NCI-H446 treated with DMSO at 0.1 percent for 48 hours (cell line): ENCODE measurements around the gene TMEM101.
"Not testable (repeated sequence)": the region's sequence is repeated elsewhere in the genome, so short reads cannot be mapped to it uniquely, and the experiment has no call there.

Source experiments
- DNase-seq: peaks from one replicate; lab custom pipeline; 2025; lab: John Stamatoyannopoulos, UW

The TMEM101 gene

DNA sequence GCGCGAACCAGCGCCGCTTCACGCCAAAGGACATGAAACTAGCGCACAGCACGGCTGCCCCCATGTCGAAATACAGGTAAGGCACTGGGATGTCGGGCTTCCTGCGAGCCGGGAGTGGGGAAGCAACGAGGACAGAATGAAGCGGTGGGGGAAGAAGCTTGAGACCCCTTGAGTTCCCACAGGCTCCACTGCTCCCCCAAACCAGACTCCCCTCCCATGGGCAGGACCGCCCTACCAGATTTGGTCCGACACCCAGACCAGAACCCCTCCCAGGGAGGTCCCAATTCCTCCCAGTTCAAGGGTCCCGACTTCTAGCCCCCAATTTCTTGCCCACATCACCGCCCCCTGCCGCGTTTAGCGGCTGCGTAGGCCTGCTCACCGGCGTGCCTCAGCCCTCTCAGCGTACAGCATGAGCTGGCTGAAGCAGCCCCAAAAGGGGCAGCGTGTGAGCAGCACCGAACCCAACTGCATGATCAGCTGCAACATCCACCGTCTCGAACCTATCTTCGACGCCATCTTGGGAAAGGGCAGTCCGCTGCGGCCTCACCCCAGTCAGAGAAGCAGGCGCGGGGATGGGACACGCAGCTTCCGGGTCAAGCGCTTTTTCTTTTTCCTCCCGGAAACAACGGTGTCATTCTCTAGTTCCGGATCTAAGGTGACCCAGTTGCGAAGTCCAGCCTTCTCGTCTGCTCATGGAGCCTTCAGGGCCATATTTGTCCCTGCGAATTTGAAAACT is at the start of gene TMEM101:
Gene TMEM101 (minus strand): TSS at position 527 of the 736 bp plus-strand sequence. CDS start 11 bp downstream, at position 516.
- peak; percentile 85 for DNase-seq

GRCh38 chr17:44063704-44064639 is 49.2 kb upstream of the TMEM101 start:
- no peak for DNase-seq

DNA sequence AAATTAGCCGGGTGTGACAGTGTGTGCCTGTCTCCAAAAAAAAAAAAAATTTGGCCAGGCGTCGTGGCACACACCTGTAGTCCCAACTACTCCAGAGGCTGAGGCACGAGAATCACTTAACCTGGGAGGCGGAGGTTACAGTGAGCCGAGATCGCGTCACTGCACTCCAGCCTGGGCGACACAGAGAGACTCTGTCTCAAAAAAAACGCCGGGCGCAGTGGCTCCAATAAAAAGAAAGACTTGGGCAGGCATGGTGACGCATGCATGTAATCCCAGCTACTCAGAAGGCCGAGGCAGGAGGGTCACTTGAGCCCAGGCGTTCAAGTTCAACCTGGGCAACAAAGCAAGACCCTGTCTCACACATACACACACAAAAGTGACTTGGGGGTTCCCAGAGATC is 48.1 kb upstream of the TMEM101 start:
- DNase-seq, result no peak

DNA sequence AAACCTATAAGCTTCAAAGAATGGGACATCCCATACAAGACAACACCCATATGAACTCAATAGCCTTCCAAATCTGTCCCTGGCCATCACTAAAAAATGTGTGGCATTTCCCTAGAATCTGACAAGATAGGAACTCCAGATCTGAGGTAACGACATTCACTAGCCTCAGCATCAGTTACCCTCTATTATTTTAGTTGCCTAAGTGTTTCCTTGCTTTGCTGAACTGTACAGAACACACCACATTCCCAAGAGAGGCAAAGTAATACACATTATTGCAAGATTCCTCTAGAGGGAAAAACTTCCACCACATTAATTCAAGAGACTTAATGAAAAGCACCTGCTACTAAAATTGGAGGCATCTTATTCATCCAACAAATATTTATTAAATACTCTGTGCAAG is 46.7 kb upstream of the TMEM101 start:
- no peak for DNase-seq

DNA sequence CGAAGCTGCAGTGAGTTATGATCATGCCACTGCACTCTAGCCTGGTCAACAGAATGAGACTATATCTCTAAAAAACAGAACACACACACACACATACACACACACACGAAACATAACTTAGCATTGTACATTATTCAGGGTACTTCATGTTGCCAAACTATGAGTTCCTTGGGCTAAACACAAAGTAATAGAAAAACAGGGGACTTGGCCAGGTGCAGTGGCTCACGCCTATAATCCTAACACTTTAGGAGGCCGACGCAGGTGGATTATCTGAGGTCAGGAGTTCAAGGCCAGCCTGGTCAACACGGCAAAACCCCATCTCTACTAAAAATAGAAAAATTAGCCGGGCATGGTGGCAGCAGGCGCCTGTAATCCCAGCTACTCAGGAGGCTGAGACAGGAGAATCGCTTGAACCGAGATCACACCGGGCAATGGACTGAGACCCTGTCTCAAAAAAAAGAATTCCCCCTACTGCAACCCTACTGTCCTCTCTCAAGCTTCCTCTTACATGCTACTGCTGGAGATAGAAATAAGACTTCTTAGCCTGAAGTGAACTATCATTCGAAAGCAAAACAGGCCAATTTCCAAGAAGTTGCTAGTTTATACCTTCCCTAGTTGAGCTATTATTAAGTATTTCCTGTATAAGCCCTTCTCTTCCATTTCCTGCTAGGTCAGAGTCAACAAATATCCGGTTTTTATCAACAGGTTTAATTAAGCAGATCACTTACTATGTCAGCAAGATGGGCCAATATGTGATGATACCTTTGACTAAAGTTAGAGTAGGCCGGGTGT is 44.5 kb upstream of the TMEM101 start:
- no peak for DNase-seq

- DNase-seq, result no peak
These were observed 38.5 kb upstream of the TMEM101 start for GRCh38 chr17:44053125-44053872.

- DNase-seq, result no peak
These were observed 34.7 kb upstream of the TMEM101 start for GRCh38 chr17:44049294-44050060.

GRCh38 chr17:44046893-44047292 is 32.1 kb upstream of the TMEM101 start:
- not testable (repeated sequence) for DNase-seq

DNA sequence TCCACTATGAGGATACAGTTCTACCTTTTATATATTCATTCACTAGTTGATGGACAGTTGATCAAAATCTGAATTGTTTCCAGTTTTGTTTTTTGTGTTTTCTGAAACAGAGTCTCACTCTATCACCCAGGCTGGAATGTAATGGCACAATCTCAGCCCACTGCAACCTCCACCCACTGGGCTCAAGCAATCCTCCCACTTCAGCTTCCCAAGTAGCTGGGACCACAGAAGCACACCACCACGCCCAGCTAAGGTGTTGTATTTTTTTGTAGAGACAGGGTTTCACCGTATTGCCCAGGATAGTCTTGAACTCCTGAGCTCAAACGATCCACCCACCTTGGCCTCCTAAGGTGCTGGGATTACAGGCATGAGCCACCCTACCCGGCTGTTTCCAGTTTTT is 30.7 kb upstream of the TMEM101 start:
- DNase-seq, result no peak

DNA sequence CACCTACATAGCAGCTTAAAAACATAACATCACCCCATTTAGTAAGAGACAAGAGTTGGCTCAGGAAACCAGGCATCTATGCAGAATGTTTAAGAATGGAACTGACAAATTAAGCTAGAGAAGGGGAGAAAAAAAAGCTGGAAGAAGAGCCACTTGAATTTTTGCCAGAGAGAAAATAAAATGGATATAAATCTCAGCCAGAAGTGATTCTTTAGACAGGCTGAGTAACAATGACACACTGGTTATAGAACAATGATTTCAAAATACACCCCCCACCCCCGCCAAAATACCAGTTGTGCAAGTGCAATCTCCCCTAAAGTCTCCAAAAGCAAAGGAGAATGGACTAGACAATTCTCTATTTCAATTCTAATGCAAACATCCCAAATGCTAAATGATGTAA is 29.3 kb upstream of the TMEM101 start:
- no peak for DNase-seq

GRCh38 chr17:44043272-44043696 is 28.5 kb upstream of the TMEM101 start:
- no peak for DNase-seq

DNA sequence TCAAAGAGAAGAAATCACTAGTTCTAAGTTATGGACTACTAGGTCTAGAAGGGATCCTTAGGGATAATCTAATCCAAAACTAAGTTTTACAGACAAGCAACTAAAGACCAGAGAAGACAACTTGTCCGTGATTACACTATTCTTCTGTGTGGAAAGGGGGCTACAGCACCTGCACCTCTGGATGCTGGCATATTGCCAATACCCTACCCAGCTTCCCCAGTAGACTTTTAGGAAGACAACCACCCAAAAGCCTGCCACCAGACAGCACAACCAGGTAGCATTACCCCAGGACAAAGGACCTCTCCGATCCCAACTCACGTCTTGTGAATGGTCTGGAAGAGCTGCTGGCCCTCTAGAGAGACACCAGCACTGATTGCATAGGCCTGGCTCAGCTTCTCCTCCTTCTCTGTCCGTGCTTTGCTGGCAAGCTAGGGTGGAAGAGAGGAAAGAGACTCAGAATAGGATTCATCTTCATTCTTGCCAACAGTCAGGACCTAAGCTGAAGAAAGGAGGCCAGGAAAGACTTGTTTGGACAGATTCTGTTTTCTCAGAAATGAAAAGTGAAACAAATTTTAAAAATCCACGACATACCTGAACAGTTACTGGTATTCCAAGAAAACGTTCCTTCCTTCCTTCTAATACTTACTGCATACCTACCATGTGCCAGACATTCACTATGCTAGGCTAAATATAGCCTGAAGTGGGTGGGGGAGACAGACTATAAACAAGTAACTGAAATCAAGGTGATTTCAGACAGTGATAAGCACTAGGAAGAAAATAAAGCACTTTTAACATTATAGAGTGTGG is 25.3 kb upstream of the TMEM101 start:
- DNase-seq, result no peak

DNA sequence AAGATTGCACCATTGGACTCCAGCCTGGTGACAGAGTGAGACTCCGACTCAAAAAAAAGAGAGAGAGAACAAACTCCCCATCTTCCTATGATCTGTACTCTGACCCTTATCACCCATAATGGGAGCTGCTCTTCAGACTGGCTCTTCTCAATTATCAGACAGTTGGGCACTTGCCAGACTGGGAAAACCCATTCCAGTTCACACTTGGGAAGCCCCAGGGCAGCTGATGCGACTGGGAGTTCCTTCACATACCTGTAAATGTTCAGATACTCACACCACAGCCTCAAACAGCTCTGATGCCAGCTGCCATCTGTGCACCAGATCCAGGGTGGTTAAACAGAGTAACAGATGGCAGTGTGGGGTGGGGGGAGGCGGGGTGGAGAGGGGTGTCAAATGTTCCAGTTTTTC is 23.8 kb upstream of the TMEM101 start:
- DNase-seq, result peak; percentile 40

GRCh38 chr17:44037471-44037870 is 22.7 kb upstream of the TMEM101 start:
- no peak for DNase-seq

- not testable (repeated sequence) for DNase-seq
These were observed 19.9 kb upstream of the TMEM101 start for GRCh38 chr17:44034688-44035087.

DNA sequence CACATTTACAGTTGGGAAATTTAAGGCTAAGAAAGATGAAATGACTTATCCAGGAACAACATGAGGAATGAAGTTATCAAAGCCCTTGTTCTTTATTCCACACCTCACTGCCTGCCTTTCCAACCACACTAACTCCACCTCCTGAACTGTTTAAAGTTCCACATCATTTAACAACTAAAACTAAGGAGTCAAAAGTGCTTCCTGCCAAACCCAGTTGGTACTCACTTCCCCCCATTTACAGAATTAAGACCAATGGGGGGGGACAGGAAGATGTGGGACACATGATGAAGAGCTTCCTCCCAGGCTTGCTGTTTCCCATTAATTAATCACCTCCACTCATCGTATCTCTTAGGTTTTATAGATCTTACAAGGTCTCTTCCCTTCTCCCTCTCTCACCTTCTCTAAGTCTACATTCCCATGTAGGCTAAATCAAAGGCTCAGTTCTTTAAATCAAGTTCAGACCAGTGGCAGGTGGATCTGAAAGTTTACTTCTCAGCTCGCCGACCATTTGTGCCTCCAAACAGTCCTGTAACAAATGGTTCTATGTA is 19.2 kb upstream of the TMEM101 start:
- no peak for DNase-seq

DNA sequence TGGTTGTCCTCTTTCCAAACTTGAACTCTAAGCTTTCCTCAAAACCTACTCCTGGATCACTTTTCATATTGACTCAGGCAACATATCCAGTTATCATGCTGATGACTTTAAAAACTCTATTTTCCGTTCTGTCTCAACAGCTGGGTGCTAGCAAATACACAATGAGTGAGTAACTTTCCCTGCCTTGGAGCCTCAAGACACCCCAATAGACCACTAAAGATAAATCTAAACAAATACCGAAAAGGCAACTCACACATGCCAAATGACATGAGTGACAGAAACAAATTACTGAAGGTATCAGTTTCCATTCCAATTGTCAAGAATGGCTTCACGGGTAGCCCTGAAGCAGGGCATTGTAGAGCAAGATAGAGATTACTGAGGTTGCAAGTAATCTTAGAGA is 15.7 kb upstream of the TMEM101 start:
- no peak for DNase-seq

GRCh38 chr17:44029736-44030135 is 15.0 kb upstream of the TMEM101 start:
- DNase-seq, result no peak

- DNase-seq, result no peak
These were observed 10.1 kb upstream of the TMEM101 start for GRCh38 chr17:44024853-44025252.

- peak; percentile 61 for DNase-seq
These were observed 9.5 kb upstream of the TMEM101 start for GRCh38 chr17:44024271-44024663.
